ENCODE results near the gene CDCA8. TPM values are rescaled to one million over a fixed set of nuclear protein-coding genes. Genes with fewer than 3 reads are reported as not detected.

The CDCA8 gene
- total and polyA plus RNA-seq, 4 donors, result 0.80 to 2.2 (median 1.6) TPM

GRCh38 chr1:37755290-37755689 is 63.0 kb downstream of the CDCA8 start:
- ATAC-seq (ENCODE audit: insufficient read depth, low FRiP score), result peak; percentile 55
- Histone ChIP-seq H3K27ac (ENCODE audit: low read depth in 1 of 2, low read length in 1 of 2) (no peak overlapping the region), H3K4me1 (ENCODE audit: control insufficient read depth in 5 of 5, insufficient read depth in 5 of 5, low read length in 5 of 5) (peaks cover 0 to 9% (median 0%) of the 10 kb centered on the region in 5 donors), H3K36me3 (ENCODE audit: control insufficient read depth in 4 of 4, insufficient read depth in 4 of 4, low read length in 4 of 4) (no peaks in the 10 kb centered on the region), H3K9me3 (ENCODE audit: control insufficient read depth in 4 of 4, insufficient read depth in 3 of 4, low read length in 3 of 4) (peaks cover 0 to 6% (median 0%) of the 10 kb centered on the region in 4 donors), H3K4me3 (no peak overlapping the region), H3K9ac (ENCODE audit: insufficient read depth in 1 of 2, low read length in 2 of 2) (no peak overlapping the region), H3K27me3 (ENCODE audit: control insufficient read depth in 3 of 3, insufficient read depth in 3 of 3, low read length in 2 of 3) (peaks cover 15 to 66% (median 25%) of the 10 kb centered on the region in 3 donors)
- DNase-seq, result no peak
- WGBS, 2 donors, result 41 to 89% methylated on average over 1 of the region's 1 CpG
- no peak for TF ChIP-seq CTCF (IDR thresholded peaks at IDR 0.05; ENCODE audit: control extremely low read depth, extremely low read depth)

- no peak overlapping the region for H3K9ac ChIP-seq (ENCODE audit: insufficient read depth in 1 of 2, low read length in 2 of 2)
- no peak overlapping the region for H3K27ac ChIP-seq (ENCODE audit: low read depth in 1 of 2, low read length in 1 of 2)
- WGBS, 2 donors, result 57 to 62% methylated on average over 4 of the region's 4 CpGs
- H3K4me3 ChIP-seq, result no peak overlapping the region
- H3K36me3 ChIP-seq (ENCODE audit: control insufficient read depth in 4 of 4, insufficient read depth in 4 of 4, low read length in 4 of 4), result no peaks in the 10 kb centered on the region
- H3K9me3 ChIP-seq (ENCODE audit: control insufficient read depth in 4 of 4, insufficient read depth in 3 of 4, low read length in 3 of 4), result peaks cover 0 to 6% (median 0%) of the 10 kb centered on the region in 4 donors
- ATAC-seq (ENCODE audit: insufficient read depth, low FRiP score) (no peak), DNase-seq (no peak)
- H3K4me1 ChIP-seq (ENCODE audit: control insufficient read depth in 5 of 5, insufficient read depth in 5 of 5, low read length in 5 of 5), result peaks cover 0 to 9% (median 0%) of the 10 kb centered on the region in 5 donors
- no peak for TF ChIP-seq CTCF (IDR thresholded peaks at IDR 0.05; ENCODE audit: control extremely low read depth, extremely low read depth)
- peaks cover 15 to 66% (median 25%) of the 10 kb centered on the region in 3 donors for H3K27me3 ChIP-seq (ENCODE audit: control insufficient read depth in 3 of 3, insufficient read depth in 3 of 3, low read length in 2 of 3)
These were observed 63.7 kb downstream of the CDCA8 start for GRCh38 chr1:37755951-37756560.

Small RNAs within 50 kb of the gene (small RNA-seq; reads per million reads assigned to genes)
- not detected for gene RF00019 (ENCODE audit: low replicate concordance)

Other genes with a start within 250 kb of the CDCA8 start
- 10 to 100 TPM; 27.1 to 40.2 TPM for gene ZC3H12A, start 217.9 kb upstream of the CDCA8 start, total RNA-seq
- 100 to 1,000 TPM in 1 of 2 donors, 10 to 100 TPM in 1; 19.1 to 125 TPM for gene ZC3H12A, start 217.9 kb upstream of the CDCA8 start, polyA plus RNA-seq
- 10 to 100 TPM; 54.0 to 63.7 TPM for gene MEAF6, start 177.8 kb upstream of the CDCA8 start, total RNA-seq
- gene MEAF6, start 177.8 kb upstream of the CDCA8 start, polyA plus RNA-seq, result 10 to 100 TPM; 36.9 to 68.2 TPM
- 10 to 100 TPM; 14.2 to 22.4 TPM for gene SNIP1, start 138.2 kb upstream of the CDCA8 start, total RNA-seq
- 1 to 10 TPM; 4.5 to 5.4 TPM for gene SNIP1, start 138.2 kb upstream of the CDCA8 start, polyA plus RNA-seq
- gene DNALI1, start 135.6 kb upstream of the CDCA8 start, total RNA-seq, result 10 to 100 TPM; 20.8 to 48.5 TPM
- gene DNALI1, start 135.6 kb upstream of the CDCA8 start, polyA plus RNA-seq, result 10 to 100 TPM; 17.8 to 31.2 TPM
- 10 to 100 TPM; 41.1 to 47.5 TPM for gene GNL2, start 96.6 kb upstream of the CDCA8 start, total RNA-seq
- gene GNL2, start 96.6 kb upstream of the CDCA8 start, polyA plus RNA-seq, result 100 to 1,000 TPM in 1 of 2 donors, 10 to 100 TPM in 1; 39.3 to 148 TPM
- 1 to 10 TPM in 1 of 2 donors, under 1 TPM in 1; 0.43 to 1.7 TPM for gene RSPO1, start 57.6 kb upstream of the CDCA8 start, total RNA-seq
- 1 to 10 TPM in 1 of 2 donors, under 1 TPM in 1; 0.93 to 1.4 TPM for gene RSPO1, start 57.6 kb upstream of the CDCA8 start, polyA plus RNA-seq
- gene EPHA10, start 72.6 kb downstream of the CDCA8 start, total RNA-seq, result 1 to 10 TPM in 1 of 2 donors, not detected in 1; 1.7 TPM
- gene EPHA10, start 72.6 kb downstream of the CDCA8 start, polyA plus RNA-seq, result under 1 TPM; 0.20 to 0.26 TPM
- gene MANEAL, start 101.3 kb downstream of the CDCA8 start, total RNA-seq, result 1 to 10 TPM; 2.3 to 8.1 TPM
- 1 to 10 TPM; 2.8 to 4.0 TPM for gene MANEAL, start 101.3 kb downstream of the CDCA8 start, polyA plus RNA-seq
- 10 to 100 TPM in 1 of 2 donors, 1 to 10 TPM in 1; 4.7 to 53.8 TPM for gene C1orf122, start 115.3 kb downstream of the CDCA8 start, total RNA-seq
- gene C1orf122, start 115.3 kb downstream of the CDCA8 start, polyA plus RNA-seq, result 10 to 100 TPM; 26.9 to 70.2 TPM
- 10 to 100 TPM in 1 of 2 donors, 1 to 10 TPM in 1; 9.5 to 18.4 TPM for gene YRDC, start 115.7 kb downstream of the CDCA8 start, total RNA-seq
- gene YRDC, start 115.7 kb downstream of the CDCA8 start, polyA plus RNA-seq, result 10 to 100 TPM; 11.8 to 26.2 TPM
- gene MTF1, start 167.1 kb downstream of the CDCA8 start, total RNA-seq, result 10 to 100 TPM in 1 of 2 donors, 1 to 10 TPM in 1; 7.9 to 23.3 TPM
- gene MTF1, start 167.1 kb downstream of the CDCA8 start, polyA plus RNA-seq, result 10 to 100 TPM in 1 of 2 donors, 1 to 10 TPM in 1; 2.6 to 13.6 TPM